Stimulated activated CD8-positive, alpha-beta memory T cell treated with anti-CD3 and anti-CD28 coated beads, Interleukin-15, amount 100 ng/mL, for 48 hours (primary cell): ENCODE data around the gene GAMT.

ENCODE experiments used
- DNase-seq, 2 donors: peaks; one replicate each; pipeline ENCODE4 v3.0.0-alpha.2; 2020; ENCODE audit warnings: low read depth in 2 of 2

GAMT gene

DNA sequence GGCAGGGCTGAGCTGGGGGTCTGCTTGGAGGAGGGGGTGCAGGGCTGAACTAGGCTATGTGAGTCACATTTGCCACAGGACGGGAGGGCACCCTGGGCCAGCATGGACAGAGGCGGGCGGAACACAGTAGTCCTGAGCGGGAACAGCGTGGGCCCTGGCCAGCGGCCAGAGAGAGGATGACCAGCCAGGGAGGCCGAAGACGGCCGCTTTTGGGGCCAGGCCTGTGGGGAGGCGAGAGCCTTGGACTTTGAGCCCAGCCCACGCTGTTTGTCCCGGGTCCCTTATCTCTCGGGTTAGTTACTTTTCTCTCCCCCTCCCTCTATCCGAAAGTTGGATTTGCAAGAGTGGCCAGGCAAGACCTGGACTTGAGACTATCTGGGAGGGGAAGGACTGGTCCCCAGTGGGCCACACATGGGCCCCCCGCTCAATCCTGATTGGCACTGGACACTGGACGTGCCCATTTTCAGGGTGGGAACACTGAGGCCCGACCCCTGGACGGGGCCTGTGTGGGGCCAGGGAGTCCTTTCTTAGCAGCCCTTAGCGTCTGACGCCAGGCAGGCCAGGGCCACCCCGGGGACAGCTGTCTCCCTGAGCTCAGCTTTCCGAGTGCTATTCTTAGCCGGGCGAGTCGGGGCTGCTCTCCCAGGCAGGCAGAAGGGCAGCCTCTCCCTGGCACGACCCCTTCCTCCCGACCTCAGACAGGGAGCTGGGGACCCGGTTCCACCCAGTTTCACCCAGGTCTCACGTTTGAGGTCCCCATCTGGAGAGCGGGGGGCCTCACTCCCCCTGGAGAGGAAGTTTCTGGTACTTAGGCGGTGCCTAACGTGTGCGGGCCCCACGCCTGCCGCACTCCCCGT is 833 bp downstream of the GAMT start:
- no peak for DNase-seq

DNA sequence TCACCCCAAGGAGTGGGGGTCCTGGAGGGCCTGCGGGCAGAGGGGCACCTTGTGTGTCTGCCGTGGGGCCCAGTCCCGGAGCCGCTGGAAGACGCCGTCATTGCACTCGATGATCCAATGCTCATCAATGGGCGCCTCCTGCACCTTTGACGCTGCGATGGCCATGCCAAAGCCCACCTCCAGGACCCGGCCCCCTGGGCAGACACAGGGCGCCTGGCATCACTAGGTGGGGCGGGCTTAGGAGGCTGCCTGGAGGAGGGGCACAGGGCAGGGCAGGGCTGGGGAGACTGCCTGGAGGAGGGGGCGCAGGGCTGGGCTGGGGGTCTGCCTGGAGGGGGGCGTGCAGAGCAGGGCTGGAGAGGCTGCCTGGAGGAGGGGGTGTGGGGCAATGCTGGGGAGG is 1.6 kb downstream of the GAMT start:
- DNase-seq = no peak

DNA sequence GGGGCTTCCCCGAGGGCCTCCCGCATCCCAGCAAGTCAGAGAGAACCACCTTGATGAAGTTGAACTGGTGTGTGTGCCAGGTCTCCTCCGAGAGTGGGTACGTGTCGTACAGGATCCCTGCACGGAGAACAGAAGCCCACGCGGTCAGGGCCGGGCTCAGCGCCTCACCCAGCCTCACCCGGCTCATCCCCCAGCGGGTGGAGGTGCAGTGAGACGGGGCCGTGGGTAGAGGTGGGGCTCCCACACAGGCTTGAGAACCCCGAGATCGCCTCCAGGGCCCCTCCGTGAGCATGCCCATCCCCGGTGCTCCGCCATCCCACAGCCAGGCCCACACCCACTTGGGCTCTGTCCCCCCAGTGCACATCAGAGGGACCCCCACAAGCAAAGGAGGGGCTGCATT is 2.3 kb downstream of the GAMT start:
- no peak for DNase-seq

DNA sequence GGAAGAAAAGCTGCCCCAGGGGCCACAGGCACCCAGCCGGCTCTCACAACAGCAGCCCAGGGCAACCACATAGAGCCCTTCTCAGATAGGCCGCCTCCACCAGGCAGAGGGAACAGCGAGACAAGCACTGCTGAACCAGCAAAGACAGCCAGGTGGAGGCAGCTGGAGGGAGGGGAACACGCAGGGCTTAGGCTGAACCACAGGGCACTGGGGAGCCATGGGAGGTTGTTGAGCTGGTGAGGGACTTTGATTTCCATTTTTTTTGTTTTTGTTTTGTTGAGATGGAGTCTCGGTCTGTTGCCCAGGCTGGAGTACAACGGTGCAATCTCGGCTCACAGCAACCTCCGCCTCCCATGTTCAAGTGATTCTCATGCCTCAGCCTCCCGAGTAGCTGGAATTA is 3.5 kb downstream of the GAMT start:
- DNase-seq = no peak

DNA sequence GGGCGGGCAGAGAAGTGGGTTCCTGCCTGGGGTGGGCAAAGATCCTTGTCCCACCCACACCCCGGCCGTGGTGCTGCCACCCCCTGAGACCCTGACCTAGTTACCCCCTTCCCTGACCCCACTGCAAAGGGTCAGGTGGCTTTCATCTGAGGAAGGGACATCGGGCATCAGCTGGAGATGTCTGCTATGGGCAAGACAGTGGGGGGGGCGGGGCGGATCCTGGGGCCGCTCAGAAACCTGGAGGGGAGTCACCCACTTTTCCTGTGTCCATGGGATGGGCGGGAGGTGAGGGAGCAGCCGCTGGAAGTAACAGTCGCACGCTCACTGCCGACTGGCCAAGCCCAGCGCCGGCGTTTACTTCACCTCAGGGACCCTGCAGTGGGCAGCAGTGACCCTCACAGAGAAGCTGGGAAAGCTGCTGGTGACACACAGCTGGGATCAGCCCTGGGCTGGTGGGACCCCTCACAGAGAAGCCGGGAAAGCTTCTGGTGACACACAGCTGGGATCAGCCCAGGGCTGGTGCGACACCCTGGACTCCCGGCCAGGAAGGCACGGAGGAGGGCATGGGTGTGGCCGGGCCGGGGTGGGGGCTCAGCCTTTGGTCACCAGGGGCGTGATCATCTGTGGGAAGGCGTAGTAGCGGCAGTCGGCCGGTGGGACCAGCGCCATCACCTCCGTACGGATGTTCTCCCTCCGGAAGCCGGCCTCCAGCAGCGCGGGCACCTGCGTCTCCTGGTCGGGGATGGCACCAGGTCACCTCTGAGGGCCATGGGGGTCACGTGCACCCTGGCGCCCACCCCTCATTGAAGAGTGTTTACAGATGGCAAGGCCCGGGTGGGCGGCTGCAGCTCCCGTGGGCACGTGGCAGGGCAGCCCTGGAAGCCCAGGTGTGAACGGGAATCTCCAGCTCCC is 4.3 kb downstream of the GAMT start:
- no peak for DNase-seq

DNA sequence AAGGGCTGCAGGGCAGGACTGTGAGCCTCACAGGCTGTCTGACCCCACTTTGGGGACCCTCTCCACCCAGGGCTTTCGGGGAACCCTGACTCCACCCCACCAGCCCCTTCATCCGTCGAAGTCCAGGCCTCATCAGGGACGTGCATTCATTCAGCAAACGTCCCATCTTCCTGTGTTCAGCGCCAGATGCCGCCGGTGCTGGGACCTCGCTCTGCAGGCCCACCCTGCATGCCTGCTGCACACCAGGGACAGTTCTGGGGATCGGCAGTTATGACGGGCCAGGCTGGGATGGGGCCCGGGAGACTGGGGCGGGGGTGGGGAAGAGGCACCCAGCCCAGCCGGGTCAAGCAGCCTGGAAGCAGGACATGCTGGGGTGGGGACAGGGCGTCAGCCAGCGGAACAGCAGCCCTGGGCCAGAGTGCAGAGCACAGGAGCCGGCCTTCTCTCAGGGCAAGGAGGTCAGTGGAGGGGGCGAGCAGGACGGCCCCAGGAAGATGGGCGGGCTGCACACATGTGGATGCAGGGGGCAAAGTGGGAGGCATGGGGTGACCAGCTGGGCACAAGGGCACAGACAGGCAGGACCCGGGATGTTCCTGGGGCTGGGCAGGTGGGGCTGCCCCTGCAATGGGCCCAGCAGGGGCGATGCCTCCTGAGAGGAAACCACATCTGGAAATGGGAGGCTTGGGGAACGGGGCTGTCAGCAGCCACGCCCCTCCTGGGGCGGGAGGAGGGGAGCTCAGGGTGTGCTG is 5.1 kb downstream of the GAMT start:
- DNase-seq = no peak

DNA sequence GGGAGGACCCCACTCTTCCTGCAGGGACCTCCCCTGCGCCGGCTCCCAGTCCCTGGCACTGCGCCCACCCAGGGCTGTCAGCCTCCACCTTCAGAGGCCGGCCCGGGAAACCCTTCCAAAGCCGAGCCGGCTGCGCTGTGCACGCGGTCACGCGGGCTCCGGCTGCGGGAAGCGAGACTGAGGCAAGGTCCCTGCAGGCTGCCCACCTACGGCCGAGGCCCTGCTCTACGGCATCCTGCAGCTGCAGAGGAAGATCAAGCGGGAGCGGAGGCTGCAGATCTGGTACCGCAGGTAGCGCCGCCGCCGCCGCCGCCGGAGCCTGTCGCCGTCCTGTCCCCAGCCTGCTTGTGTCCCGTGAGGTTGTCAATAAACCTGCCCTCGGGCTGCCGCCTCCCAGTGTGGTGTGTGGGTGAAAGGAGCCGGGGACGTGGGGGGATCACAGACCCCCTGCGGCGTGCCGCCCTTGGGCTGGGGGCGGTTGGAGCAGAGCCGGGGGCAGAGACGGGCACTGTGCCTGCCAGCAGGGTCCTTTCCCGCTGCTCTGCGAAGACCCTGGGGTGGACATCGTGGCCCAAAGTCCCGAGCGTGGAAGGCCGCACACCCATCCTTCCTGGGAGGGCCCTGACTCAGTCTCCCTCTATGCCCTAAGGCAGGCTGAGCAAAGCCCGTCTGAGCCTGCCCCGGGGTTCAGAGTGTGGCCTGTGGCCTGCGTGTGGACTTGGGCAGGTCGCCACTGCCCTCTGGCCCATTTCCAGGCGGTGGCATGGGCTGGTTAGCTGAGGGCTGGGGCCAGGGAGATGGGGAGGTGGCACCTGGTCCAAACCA is 5.9 kb downstream of the GAMT start:
- DNase-seq = no peak

DNA sequence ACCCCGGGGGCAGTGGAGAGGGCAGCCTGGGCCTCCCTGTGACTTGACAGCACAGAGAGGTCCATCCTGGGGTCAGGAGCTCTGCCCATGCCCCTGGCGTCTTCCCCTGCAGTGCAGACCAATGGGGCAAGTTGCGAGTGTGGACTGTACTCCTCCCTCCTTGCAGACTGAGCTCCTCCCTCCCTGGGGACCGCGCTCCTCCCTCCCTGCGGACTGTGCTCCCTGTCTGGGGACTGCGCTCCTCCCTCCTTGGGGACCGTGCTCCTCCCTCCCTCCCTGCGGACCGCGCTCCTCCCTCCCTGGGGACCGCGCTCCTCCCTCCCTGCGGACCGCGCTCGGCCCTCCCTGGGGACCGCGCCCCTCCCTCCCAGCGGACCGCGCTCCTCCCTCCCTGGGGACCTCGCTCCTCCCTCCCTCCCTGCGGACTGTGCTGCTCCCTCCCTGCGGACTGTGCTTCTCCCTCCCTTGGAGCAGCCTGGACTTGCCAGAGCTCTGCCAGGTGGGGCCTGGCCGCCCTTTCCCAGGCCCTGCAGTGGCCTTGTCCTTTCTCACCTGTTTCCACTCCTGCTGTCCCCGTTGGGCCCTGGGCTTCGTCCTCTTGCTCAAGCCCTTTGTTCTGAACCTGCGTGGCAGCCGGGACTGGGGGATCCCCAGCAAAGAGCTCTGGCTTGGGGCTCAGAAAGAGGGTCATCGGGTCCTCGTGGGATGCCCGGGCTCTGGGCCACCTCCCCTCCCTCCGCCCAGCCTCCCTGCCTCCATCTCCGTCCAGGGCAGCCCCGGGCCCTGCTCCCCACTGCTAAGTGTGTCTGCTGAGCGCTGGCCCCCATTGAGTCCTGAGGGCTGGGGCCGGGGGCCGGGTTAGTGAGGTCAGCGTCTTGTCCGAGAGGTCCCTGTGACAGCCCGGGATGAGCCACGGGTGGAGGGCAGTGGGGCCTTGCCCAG is 6.8 kb downstream of the GAMT start:
- no peak for DNase-seq

DNA sequence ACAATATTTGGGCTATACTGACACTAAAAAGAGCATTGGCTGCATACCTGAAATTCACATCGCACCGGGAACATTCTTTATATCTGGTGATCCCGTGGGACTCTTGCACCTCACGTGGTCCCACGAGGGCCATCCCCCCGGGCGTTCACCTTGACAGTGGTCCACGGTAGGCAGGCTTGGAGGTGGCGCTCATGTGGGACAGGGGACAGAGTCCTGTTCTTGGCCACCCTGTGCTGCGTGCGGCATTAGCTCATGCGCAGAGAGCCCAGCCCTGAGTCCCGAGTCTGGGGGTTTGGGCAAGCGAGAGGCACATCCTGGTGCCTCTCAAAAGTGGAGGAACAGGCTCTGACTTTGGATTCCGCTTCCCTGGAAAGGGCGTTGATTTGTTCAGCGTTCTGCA is 7.5 kb downstream of the GAMT start:
- DNase-seq = no peak

DNA sequence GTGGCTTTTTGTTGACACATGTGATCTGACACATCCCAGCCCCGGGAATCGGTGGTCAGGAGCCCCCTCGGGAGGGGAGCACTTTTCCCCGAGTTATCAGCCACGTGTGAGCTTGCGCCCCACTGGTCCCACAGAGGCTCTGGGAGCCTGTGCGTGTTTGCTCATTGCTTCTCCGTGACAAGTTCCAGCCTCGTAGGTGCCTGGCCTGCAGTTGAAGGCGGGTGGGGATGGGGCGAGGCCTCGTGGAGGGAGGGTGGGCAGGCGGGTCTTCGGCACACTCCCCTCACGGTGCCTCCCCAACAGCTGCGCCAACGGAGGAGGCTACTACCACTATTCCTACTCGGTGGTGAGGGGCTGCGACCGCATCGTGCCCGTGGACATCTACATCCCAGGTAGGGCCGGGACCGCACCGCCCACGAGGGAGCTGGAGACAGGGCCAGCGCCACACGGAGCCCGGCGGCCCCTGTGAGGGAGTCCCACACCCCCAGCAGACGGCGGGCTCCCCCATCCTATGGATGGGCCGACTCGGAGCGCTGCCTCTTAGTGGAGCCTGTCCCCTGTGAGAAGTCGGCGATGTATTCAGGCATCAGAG is 8.3 kb downstream of the GAMT start:
- DNase-seq = no peak

DNA sequence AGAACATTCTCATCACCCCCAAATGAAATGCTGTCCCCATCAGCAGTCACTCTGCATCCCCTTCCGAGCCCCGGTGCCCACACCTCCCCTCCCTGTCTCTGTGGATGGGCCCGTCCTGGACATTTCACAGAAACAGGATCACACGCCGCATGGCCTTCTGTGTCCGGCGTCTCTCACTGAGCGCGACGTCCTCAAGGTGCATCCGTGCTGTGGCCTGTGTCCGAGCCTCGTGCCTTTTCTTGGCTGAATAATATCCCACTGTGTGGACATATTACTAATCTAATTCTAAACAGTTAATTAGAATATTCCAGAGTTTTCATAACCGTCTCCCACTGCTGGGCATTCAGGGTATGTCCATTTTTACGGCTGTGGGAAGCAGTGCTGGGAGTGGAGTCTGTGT is 8.9 kb downstream of the GAMT start:
- no peak for DNase-seq

DNA sequence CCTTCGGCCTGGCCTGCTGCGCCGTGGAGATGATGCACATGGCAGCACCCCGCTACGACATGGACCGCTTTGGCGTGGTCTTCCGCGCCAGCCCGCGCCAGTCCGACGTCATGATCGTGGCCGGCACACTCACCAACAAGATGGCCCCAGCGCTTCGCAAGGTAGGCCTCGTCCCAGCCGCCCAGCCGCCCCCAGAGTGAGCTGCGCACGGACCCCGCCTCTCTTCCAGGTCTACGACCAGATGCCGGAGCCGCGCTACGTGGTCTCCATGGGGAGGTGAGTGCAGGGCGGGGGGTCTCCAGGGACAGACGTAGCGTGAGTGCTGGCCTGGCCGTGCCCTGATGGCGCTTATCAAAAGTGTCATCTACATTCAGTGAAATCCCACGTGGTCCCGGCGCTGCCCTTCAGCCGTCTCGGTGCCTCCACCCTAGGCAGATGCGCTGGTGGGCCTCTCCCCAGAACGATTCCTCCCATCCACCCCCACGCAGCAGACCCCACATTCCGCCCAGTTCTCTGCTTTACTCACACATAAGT is 10.4 kb downstream of the GAMT start:
- no peak for DNase-seq

DNA sequence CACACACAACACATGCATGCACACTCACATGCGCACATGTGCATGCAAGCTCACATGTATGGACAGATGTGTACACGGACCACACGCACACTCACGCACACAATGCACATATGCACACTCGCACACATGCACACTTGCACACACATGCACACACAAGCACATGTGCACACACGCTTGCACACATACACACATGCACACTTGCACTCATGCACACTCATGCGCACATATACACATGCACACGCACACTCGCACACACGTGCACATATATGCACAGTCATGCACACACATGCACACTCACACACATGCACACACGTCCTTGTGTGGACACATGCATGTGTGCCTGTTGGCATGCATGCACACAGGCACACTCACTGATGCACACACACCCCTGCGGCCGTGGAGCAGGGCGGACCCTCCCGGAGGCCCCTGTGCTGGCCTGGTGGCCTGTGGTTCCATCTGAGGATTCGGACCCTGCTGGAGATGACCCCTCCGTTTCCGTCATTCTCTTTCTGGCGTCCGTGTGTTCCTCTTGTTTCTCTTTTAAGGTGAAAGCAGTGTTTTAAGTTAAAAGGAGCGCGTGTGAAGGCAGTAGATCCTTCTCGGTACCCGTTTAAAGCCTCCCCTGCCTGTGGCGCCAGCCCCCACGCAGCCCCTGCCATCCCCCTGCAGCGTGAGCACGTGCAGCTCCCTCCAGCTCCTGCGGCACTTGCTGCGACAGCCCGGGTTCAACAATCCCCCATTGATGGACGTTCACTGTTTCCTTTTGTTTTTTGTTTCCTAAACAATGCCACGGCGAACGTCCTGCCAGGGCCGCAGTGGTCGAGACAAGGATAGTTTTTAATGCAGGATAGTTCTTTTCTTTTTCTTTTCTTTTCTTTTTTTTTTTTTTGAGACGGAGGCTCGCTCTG is 12.1 kb downstream of the GAMT start:
- DNase-seq = no peak

DNA sequence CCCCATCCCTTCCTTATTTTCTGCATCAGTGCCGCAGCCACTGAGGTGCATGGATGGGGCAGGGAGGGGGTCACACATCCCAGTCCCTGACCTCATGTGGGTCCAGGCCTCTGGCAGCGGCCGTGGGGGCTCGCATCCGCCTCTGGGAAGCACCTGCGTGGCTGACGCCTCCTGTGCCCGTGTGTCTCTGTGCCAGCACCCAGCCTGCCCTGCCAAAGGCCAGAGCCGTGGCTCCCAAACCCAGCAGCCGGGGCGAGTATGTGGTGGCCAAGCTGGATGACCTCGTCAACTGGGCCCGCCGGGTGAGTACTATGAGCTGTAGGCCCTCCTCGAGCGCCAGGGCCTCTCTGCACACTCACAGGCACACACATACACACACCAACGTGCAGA is 12.7 kb downstream of the GAMT start:
- DNase-seq = no peak

DNA sequence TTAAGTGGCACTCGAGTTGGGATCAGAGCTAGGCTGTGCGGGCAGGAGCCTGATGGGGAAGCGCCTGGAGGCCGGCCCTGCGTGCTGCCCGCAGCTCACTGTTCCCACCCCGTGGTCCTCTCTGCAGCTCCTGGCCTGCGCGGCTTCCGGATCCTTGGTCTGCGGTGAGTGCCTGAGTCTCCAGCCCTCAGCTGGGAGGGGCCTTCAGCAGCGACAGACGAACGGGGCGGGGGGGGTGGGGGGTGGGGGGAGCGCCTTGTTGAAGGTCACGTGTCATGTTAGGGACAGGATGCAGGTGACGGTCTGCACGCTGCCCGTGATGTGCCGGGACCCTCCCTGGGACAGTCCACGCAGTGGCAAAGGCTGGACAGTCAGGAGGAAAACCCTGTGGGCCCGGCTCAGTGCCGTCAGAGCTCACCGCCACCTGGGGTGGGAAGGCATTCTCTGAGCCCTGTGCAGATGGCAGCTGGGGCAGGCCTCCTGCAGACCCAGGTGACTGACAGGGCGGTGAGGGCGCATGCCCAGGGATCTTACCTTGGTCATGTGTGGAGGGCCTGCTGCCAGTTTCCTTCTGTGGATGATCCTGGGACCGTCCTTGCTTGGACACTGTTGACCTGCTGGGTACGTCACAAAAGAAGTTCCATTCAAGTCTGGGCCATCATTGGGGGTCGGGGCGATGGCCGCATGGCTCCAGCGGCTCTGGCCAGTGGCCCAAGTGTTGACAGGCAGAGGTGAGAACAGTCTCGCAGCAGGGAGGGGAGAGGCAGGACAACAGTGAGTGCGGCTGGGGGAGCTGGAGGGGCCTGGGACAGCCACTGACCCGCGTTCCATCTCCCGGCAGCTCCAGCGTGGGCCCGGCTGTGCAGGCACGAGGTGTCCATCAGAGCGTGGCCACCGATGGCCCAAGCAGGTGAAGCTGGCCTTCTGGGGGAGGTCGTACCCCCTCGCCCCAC is 13.4 kb downstream of the GAMT start:
- no peak for DNase-seq

DNA sequence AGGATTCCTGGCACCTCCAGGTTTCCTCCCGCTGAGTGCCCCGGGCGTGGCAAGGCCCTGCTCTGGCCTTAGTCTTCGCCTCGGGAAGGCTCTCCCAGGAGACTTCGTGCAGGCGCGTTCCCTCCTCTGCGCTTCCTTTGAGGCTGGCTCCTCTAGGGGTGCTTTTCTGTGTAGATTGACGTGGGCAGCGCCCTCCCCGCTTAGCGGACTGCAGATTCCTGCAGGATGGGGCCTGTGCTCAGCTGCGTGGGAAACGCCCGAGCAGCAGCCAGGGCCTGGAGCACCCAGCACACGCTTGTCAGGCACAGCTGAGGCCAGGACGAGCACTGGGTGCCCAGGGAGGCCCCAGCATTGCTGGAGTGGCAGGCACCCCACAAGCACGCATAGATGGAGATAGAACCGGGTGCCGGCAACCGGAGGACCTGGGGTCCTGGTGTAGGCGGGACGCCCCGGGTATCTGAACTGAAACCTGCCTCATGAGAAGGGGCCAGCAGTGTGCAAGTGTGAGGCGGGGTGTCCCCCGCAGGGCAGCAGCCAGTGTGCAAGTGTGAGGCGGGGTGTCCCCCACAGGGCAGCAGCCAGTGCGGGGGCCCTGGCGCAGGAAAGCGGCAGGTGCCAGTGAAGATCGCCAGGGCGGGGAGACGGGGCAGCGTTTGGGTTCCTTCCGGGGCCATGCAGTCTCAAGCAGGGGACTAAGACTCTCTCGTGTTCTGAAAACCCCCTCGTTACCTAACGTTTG is 14.2 kb downstream of the GAMT start:
- no peak for DNase-seq

DNA sequence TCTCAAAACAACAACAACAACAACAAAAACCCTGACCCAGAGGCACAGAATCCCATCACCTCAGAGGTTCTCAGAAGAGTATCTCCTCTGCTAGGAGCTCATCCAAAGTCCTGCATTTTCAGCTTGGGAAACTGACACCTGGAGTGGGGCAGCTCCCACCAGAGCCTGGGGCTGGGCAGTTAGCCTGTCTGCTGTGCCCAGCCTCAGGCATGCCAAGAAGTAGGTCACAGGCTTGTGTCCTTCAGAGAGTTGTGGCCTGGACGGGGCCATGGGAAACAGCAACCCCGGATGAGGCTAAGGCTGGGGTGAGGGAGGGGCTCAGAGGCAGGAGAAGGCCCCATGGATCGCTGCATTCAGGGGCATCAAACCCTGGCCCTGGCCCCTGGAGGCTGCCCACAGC is 15.5 kb downstream of the GAMT start:
- no peak for DNase-seq
